Fibroblast of pulmonary artery (primary cell): ENCODE data around the gene TUSC2.

ENCODE experiments used
- DNase-seq: peaks from one replicate; pipeline ENCODE4 v3.0.0-alpha.2; 2010; ENCODE audit warnings: low read depth
- H3K4me3 ChIP-seq: replicated peaks from 2 replicates; pipeline ENCODE4 v1.5.1; 2011; ENCODE audit warnings: low read depth, mild to moderate bottlenecking, control low read depth, low read length, moderate library complexity
- TF ChIP-seq, protein P1 (sequence below): IDR thresholded peaks from 2 replicates; pipeline ENCODE4 v1.5.1; 2011; ENCODE audit warnings: mild to moderate bottlenecking, control low read depth, low read length, inconsistent platforms; ENCODE audit errors: missing control alignments

The TUSC2 gene

DNA sequence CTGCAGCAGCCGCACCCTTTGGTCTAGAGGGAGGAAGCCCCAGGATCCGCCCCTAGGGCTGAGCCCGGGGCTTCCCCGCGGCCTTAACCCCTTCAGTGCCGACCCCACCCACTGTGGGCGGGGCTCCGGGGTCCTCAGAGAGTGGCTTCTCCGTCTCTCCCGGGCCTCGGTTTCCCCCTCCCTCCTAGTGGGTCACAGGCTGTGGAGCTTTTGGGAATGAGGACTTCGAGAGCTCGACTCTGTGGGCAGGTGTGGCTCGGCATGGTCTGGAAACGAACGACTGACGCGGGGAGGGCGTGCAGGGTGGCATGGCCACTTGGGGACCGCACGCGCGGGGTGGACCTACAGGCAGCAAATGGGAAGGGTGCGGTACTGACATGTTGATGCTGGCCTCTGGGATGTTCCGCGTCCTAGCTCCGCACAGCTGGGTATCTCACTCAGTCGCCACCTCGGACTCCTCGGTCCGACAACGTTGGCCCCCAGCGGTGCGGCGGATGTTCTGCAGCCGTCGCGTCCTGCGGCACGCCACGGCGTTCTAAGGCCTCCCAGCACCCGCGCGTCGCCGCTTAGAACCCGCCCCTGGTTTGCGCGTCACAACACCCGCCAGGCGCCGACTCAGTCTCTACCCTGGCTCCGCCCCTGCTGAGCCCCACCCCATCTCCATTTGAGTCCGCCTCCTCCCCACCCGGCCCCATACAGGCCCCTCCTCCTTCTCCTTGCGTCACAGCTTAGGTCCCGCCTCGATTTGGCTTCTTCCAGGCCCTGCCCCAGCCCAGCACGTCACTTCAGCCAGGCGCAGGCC, 29.0 kb downstream of the TUSC2 start, which contains the start of the genes HYAL3 and NAA80:
Gene HYAL3, minus strand, starts transcription at position 570 of the 802 bp plus-strand sequence. CDS start 3,803 bp downstream, outside the sequence.
Gene NAA80, minus strand, starts transcription at position 570 of the 802 bp plus-strand sequence. CDS start 1,942 bp downstream, outside the sequence.
- H3K4me3 ChIP-seq, result peak within 1 kb of the TSS; percentile 72
- TF ChIP-seq, protein P1, sequence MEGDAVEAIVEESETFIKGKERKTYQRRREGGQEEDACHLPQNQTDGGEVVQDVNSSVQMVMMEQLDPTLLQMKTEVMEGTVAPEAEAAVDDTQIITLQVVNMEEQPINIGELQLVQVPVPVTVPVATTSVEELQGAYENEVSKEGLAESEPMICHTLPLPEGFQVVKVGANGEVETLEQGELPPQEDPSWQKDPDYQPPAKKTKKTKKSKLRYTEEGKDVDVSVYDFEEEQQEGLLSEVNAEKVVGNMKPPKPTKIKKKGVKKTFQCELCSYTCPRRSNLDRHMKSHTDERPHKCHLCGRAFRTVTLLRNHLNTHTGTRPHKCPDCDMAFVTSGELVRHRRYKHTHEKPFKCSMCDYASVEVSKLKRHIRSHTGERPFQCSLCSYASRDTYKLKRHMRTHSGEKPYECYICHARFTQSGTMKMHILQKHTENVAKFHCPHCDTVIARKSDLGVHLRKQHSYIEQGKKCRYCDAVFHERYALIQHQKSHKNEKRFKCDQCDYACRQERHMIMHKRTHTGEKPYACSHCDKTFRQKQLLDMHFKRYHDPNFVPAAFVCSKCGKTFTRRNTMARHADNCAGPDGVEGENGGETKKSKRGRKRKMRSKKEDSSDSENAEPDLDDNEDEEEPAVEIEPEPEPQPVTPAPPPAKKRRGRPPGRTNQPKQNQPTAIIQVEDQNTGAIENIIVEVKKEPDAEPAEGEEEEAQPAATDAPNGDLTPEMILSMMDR, result peak; percentile 9
- peak; percentile 100 for DNase-seq

DNA sequence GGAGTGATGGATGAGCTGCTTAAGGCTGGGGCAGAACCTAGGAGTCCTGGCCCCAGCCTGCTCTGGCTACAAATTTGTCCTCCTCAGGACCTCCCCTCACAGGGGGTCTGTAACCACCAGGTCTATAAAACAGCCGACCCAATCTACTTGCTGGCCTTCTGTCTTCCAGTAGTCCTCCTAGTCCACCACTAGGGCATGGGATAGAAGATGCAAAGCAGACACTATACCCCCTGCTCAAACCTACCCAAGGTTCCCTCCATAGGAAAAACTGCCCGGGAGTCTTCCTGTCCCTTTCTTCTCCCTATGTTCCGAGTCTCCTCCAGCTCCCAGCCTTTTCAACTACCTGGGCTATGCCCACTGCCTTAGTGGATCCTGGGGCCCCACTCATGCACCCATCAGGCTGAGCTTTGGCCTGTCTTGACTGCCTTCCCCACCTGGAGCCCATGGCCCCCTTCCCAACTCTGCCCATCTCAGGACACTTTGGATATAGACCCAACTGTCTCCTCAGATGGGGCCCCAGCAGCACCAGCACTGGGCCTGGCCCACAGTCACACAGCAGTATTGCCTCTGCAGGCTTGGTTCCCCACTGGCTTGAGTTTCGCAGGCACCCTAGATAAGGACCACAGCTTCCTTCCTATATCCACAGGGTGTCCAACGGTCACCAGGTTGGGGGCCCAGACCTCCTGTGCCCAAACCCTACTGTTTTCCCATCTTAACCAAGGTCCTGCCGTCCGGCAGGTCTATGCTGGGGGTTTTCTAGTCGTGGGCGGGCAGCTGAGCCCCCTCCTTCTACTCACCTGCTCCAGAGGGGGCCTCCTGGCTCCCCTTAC, 29.9 kb downstream of the TUSC2 start:
- TF ChIP-seq, protein P1, result peak; percentile 26
- peak overlapping the region; percentile 72 for H3K4me3 ChIP-seq
- DNase-seq, result no peak

DNA sequence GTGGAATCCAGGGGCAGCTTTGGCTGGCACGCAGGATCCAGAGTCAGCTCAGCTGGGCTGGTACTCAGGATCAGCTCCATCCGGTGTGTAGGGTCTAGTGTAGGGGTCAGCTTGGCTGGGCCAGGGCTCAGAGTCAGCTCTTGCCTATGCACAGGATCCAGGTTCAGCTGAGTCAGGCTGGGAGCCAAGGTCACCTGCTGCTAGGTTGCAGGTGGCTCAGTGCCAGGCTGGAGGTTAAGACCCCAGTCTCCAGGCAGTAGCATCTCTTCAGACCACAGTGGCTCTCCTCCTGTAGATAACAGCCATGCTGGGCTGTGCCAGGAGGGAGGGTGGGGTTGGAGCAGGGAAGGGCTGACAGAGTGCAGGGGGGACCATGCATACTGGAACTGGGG, 30.6 kb downstream of the TUSC2 start:
- no peak for DNase-seq
- H3K4me3 ChIP-seq, result no peak overlapping the region

DNA sequence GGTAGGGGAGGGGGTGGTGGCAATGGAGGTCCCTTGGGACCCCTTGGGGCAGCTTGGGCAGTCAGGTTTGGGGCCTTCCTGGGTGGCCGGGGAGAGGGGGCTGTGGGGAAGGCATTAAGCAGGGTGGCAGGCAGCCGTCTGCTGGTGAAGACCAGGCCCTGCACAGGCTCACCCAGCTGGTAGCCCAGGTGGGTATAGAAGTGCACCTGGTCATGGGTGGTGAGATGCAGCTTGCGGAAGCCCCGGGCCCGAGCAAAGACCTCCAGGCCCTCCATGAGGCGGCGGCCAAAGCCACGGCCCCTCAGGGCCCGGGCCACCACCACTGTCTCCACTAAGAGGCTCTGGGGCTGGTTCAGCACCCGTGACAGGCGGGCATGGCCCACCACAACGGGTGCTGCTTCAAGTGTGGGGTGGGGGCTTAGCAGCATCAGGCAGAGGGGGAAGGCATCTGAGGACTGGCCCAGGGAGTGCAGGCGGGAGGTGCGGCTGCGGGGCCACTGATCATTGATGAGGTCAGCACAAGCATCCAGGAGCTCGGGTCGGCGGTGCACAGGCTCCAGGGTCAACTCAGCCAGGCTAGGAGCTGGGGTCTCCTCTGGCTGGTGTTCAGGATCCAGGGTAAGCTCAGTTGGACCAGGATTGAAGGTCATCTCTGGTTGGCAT, 31.2 kb downstream of the TUSC2 start:
- TF ChIP-seq, protein P1, result no peak
- no peak for DNase-seq
- no peak overlapping the region for H3K4me3 ChIP-seq

More for the DNA sequence above, 30.6 kb downstream of the TUSC2 start:
- TF ChIP-seq, protein P1, result no peak

- DNase-seq, result no peak
- no peak overlapping the region for H3K4me3 ChIP-seq
- TF ChIP-seq, protein P1, result no peak
These were observed 32.2 kb downstream of the TUSC2 start for GRCh38 chr3:50295553-50296431.
